Activated naive CD8-positive, alpha-beta T cell treated with anti-CD3 and anti-CD28 coated beads, Interleukin-2, amount 50 U/mL, for 24 hours (primary cell): Measurements from ENCODE around the gene SRPK1.

ENCODE experiments used
- ATAC-seq: fragments of 150-1000 bp; cut with Tn5 transposase; one replicate; pipeline ENCODE4 v1.10.0; 2021
- DNase-seq: peaks from one replicate; pipeline ENCODE4 v3.0.0; 2021
- H3K27ac Mint-ChIP-seq: one replicate; pipeline ENCODE4 v1.8.0; 2021; ENCODE audit warnings: mild to moderate bottlenecking, mixed read lengths
- H3K27me3 Mint-ChIP-seq: one replicate; pipeline ENCODE4 v1.8.0; 2021; ENCODE audit warnings: mixed read lengths
- H3K36me3 Mint-ChIP-seq: one replicate; pipeline ENCODE4 v1.8.0; 2021; ENCODE audit warnings: low read depth, mixed read lengths
- H3K4me1 Mint-ChIP-seq: one replicate; pipeline ENCODE4 v1.8.0; 2021; ENCODE audit warnings: mixed read lengths
- H3K4me3 Mint-ChIP-seq: one replicate; pipeline ENCODE4 v1.8.0; 2021; ENCODE audit warnings: mild to moderate bottlenecking, moderate library complexity, mixed read lengths
- H3K9me3 Mint-ChIP-seq: one replicate; pipeline ENCODE4 v1.8.0; 2021; ENCODE audit warnings: mixed read lengths

Gene SRPK1

DNA sequence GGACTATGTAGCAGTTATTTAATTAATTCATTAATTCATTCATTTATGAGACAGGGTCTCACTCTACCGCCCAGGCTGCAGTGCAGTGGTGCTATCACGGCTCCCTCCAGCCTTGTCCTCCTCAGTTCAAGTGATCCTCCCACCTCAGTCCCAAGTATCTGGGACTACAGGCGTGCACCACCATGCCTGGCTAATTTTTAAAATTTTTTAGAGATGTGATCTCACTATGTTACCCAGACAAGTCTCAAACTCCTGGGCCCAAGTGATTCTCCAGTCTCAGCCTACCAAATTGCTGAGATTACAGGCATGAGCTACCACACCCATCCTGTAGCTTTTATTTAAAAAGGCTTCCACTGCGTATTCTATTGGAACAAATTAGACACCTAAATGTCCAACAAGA lies 23.4 kb downstream of the SRPK1 start:
- Mint-ChIP-seq H3K27ac (no peak overlapping the region), H3K36me3 (peaks cover 49% of the 10 kb centered on the region), H3K4me3 (no peak overlapping the region), H3K9me3 (no peaks in the 10 kb centered on the region), H3K27me3 (no peaks in the 10 kb centered on the region), H3K4me1 (peaks cover 11% of the 10 kb centered on the region)
- ATAC-seq (no peak), DNase-seq (no peak)

- Mint-ChIP-seq H3K27me3 (no peaks in the 10 kb centered on the region), H3K4me3 (no peak overlapping the region), H3K36me3 (peaks cover 50% of the 10 kb centered on the region), H3K4me1 (peaks cover 11% of the 10 kb centered on the region), H3K27ac (no peak overlapping the region), H3K9me3 (no peaks in the 10 kb centered on the region)
- DNase-seq (no peak), ATAC-seq (no peak)
These were observed 23.9 kb downstream of the SRPK1 start for GRCh38 chr6:35897036-35897435.

DNA sequence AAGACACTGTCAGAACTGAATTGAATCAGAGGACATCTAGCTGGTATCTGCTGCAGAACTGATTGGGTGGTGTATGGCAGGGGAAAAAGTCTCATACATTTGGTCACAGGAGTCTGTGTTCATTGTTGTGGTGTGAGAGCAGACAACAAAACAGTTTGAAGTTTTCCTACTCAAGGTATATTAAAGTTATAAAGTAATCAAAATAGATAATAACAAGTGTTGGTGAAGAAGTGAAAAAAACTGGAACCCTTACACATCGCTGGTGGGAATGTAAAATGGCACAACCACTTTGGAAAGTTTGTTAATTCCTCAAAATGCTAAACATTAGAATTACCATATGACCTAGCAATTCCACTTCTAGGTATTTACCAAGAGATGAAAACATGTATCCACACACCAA lies 24.7 kb downstream of the SRPK1 start:
- DNase-seq (no peak), ATAC-seq (no peak)
- H3K4me3 Mint-ChIP-seq = no peak overlapping the region
- H3K36me3 Mint-ChIP-seq = peaks cover 48% of the 10 kb centered on the region
- H3K4me1 Mint-ChIP-seq = peaks cover 11% of the 10 kb centered on the region
- H3K27ac Mint-ChIP-seq = no peak overlapping the region
- no peaks in the 10 kb centered on the region for H3K9me3 Mint-ChIP-seq
- no peaks in the 10 kb centered on the region for H3K27me3 Mint-ChIP-seq

- no peak for ATAC-seq
- Mint-ChIP-seq H3K27me3 (no peaks in the 10 kb centered on the region), H3K4me1 (peaks cover 11% of the 10 kb centered on the region), H3K9me3 (no peaks in the 10 kb centered on the region), H3K4me3 (no peak overlapping the region), H3K36me3 (peaks cover 45% of the 10 kb centered on the region), H3K27ac (no peak overlapping the region)
- DNase-seq = no peak
These were observed 25.3 kb downstream of the SRPK1 start for GRCh38 chr6:35895560-35895959.

GRCh38 chr6:35894776-35895175 lies 26.1 kb downstream of the SRPK1 start:
- DNase-seq = no peak
- Mint-ChIP-seq H3K36me3 (peaks cover 43% of the 10 kb centered on the region), H3K4me3 (no peak overlapping the region), H3K4me1 (peaks cover 11% of the 10 kb centered on the region), H3K9me3 (no peaks in the 10 kb centered on the region), H3K27me3 (no peaks in the 10 kb centered on the region), H3K27ac (no peak overlapping the region)
- no peak for ATAC-seq

DNA sequence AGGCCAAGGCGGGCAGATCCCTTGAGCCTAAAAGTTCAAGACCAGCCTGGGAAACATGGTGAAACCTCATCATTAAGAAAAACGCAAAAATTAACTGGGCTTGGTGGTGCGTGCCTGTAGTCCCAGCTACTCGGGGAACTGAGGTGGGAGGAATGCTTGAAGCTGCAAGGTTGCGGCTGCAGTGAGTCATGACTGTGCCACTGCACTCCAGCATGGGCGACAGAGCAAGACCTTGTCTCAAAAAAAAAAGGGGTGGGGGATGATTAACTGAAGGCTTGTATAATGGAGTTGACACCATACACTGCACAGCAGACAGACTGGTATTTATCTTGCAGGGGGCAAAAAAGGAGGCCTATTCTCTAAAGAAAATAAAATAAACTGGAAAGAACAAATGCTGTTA lies 27.7 kb downstream of the SRPK1 start:
- Mint-ChIP-seq H3K4me3 (no peak overlapping the region), H3K36me3 (peaks cover 43% of the 10 kb centered on the region), H3K9me3 (no peaks in the 10 kb centered on the region), H3K27me3 (no peaks in the 10 kb centered on the region), H3K4me1 (peaks cover 9% of the 10 kb centered on the region), H3K27ac (no peak overlapping the region)
- DNase-seq (no peak), ATAC-seq (no peak)

DNA sequence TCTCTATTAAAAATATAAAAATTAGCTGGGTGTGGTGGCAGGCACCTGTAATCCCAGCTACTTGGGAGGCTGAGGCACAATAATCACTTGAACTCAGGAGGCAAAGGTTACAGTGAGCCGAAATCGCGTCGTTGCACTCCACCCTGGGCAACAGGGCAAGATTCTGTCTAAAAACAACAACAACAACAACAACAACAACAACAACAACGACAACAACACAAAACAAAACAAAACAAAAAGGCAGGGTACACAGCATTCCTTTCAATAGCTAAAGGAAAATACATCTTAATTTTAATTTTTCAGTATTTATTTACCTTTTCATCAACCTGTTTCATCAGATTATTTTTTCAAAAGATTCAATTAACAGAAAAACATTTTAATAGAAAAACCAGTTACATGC lies 28.4 kb downstream of the SRPK1 start:
- H3K27ac Mint-ChIP-seq = no peak overlapping the region
- H3K4me1 Mint-ChIP-seq = peaks cover 9% of the 10 kb centered on the region
- DNase-seq = no peak
- ATAC-seq = no peak
- peaks cover 49% of the 10 kb centered on the region for H3K36me3 Mint-ChIP-seq
- H3K4me3 Mint-ChIP-seq = no peak overlapping the region
- no peaks in the 10 kb centered on the region for H3K27me3 Mint-ChIP-seq
- H3K9me3 Mint-ChIP-seq = no peaks in the 10 kb centered on the region

DNA sequence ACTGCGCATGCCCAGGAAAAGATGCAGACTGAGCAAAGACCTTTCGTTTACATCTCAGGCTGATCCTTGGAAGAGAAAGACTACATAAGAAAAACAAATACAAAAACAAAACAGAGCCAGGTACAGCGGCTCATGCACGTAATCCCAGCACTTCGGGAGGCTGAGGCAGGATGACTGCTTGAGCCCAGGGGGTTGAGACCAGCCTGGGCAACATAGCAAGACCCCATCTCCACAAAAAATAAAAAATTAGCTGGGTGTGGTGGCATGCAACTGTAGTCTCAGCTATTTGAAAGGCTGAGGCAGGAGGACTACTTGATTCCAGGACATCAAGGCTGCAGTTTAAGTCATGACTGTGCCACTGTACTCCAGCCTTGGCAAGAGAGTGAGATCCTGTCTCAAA lies 41.7 kb downstream of the SRPK1 start:
- Mint-ChIP-seq H3K27me3 (no peaks in the 10 kb centered on the region), H3K4me3 (no peak overlapping the region), H3K36me3 (peaks cover 81% of the 10 kb centered on the region), H3K4me1 (no peaks in the 10 kb centered on the region), H3K27ac (no peak overlapping the region), H3K9me3 (peaks cover 22% of the 10 kb centered on the region)
- DNase-seq (no peak), ATAC-seq (no peak)

- Mint-ChIP-seq H3K36me3 (peaks cover 73% of the 10 kb centered on the region), H3K4me3 (no peak overlapping the region), H3K4me1 (no peaks in the 10 kb centered on the region), H3K9me3 (peaks cover 20% of the 10 kb centered on the region), H3K27ac (no peak overlapping the region), H3K27me3 (no peaks in the 10 kb centered on the region)
- no peak for DNase-seq
- no peak for ATAC-seq
These were observed 44.0 kb downstream of the SRPK1 start for GRCh38 chr6:35876902-35877301.

DNA sequence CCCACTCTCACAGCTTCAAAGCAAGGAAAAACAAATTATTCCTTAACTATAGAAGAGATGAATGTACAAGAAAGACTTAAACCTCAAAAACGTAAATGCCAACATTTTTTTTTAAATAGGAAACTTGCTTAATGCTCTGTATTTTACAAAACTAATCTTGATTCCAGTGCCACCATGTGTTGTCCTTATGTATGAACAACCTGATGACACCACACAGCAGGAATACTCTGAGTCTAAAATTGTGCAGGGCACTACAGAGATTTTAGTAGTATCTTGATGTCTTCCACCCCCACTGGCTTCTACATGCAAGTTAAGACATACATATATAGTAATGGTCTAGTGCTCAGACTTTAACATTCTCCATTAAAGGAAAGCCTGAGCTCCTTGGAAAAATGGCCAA lies 46.2 kb downstream of the SRPK1 start:
- ATAC-seq = no peak
- Mint-ChIP-seq H3K27ac (no peak overlapping the region), H3K4me1 (no peaks in the 10 kb centered on the region), H3K9me3 (peaks cover under 1% of the 10 kb centered on the region), H3K27me3 (no peaks in the 10 kb centered on the region), H3K4me3 (no peak overlapping the region), H3K36me3 (peaks cover 63% of the 10 kb centered on the region)
- no peak for DNase-seq

DNA sequence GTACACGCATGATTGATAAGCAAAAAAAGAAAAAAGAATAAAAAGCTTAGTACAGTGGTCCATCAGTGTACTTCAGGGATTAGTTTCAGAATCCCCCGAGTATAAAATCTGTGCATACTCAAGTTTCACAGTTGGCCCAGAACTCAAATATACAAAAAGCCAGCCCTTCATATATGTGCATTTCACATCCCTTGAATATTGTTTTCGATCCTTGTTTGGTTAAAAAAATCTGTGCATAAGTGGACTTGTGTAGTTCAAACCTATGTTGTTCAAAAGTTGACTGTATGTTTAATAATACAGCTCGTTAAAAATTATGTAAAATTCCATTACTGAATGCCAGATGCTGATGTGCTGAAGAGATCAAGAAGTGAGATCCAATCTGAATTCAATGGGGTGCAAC lies 61.5 kb downstream of the SRPK1 start:
- Mint-ChIP-seq H3K4me1 (no peaks in the 10 kb centered on the region), H3K9me3 (no peaks in the 10 kb centered on the region), H3K27ac (no peak overlapping the region), H3K36me3 (peaks cover 80% of the 10 kb centered on the region), H3K4me3 (no peak overlapping the region), H3K27me3 (no peaks in the 10 kb centered on the region)
- no peak for ATAC-seq
- DNase-seq = no peak

DNA sequence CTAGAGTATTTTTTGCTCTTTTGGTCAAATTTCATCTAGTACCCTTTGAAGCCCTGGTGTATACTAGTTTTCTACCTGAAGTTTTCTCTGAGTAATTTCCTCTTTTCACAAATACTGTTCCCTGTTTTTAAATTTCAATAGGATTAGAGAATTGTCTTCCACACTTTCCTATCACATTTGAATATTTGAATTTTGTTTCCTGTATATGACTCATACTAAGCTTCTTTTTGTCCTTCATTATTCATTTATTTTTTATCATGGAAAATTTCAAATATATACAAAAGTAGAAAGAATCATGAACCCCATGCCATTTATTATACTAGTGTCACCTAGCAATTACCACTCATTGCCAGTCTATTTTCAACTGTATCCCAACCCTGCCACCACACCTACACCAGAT lies 63.0 kb downstream of the SRPK1 start:
- H3K27ac Mint-ChIP-seq = no peak overlapping the region
- no peak overlapping the region for H3K4me3 Mint-ChIP-seq
- ATAC-seq = no peak
- no peak for DNase-seq
- no peaks in the 10 kb centered on the region for H3K9me3 Mint-ChIP-seq
- H3K4me1 Mint-ChIP-seq = no peaks in the 10 kb centered on the region
- H3K36me3 Mint-ChIP-seq = peaks cover 81% of the 10 kb centered on the region
- H3K27me3 Mint-ChIP-seq = no peaks in the 10 kb centered on the region

DNA sequence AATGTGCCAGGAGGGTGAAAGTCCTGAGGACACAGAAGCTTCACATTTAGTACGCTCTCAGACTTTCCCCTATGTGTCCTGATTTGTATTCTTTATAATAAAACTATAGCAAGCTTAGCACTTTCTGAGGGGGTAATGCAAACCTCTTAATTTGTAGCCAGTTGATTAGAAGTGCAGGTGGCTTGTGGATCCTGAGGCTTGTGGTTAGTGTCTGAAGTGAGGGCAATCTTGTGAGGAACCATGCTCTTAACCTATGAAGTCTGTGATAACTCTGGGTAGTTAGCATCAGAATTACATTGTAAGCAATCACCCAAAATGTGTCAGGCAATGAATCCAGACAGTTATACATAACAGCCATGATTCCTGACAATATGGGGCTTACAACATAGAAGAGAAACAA lies 64.6 kb downstream of the SRPK1 start:
- H3K27ac Mint-ChIP-seq = no peak overlapping the region
- no peaks in the 10 kb centered on the region for H3K4me1 Mint-ChIP-seq
- DNase-seq (no peak), ATAC-seq (no peak)
- H3K36me3 Mint-ChIP-seq = peaks cover 79% of the 10 kb centered on the region
- H3K27me3 Mint-ChIP-seq = no peaks in the 10 kb centered on the region
- H3K9me3 Mint-ChIP-seq = no peaks in the 10 kb centered on the region
- H3K4me3 Mint-ChIP-seq = no peak overlapping the region

- DNase-seq (no peak), ATAC-seq (no peak)
- no peaks in the 10 kb centered on the region for H3K4me1 Mint-ChIP-seq
- H3K27ac Mint-ChIP-seq = no peak overlapping the region
- no peaks in the 10 kb centered on the region for H3K27me3 Mint-ChIP-seq
- peaks cover 3% of the 10 kb centered on the region for H3K9me3 Mint-ChIP-seq
- H3K36me3 Mint-ChIP-seq = peaks cover 80% of the 10 kb centered on the region
- H3K4me3 Mint-ChIP-seq = no peak overlapping the region
These were observed 67.9 kb downstream of the SRPK1 start for GRCh38 chr6:35852994-35853393.

GRCh38 chr6:35850208-35850607 lies 70.7 kb downstream of the SRPK1 start:
- H3K4me3 Mint-ChIP-seq = no peak overlapping the region
- no peaks in the 10 kb centered on the region for H3K4me1 Mint-ChIP-seq
- peaks cover 72% of the 10 kb centered on the region for H3K36me3 Mint-ChIP-seq
- DNase-seq (no peak), ATAC-seq (no peak)
- H3K9me3 Mint-ChIP-seq = peaks cover 3% of the 10 kb centered on the region
- no peak overlapping the region for H3K27ac Mint-ChIP-seq
- no peaks in the 10 kb centered on the region for H3K27me3 Mint-ChIP-seq

DNA sequence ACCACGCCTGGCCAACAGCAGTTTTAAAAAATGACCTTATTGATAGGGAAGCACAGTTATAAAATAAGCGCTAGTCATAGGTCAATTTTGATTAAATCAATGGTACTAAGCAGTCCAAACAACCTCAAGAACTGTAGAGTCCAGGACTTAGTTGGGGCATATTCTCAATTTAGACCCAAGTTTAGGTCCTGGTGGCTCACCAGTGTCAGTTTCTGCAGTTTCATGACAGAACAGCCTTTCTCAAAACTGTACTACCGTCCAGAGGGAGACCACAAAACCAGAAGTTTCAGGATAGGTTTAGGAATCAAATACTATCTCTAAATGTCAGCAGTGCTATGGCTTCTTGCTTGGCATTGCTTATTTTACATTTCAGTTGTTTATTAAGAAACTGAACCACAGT lies 76.6 kb downstream of the SRPK1 start:
- Mint-ChIP-seq H3K27ac (no peak overlapping the region), H3K4me1 (no peaks in the 10 kb centered on the region), H3K36me3 (peaks cover 67% of the 10 kb centered on the region), H3K27me3 (no peaks in the 10 kb centered on the region), H3K4me3 (no peak overlapping the region), H3K9me3 (peaks cover 3% of the 10 kb centered on the region)
- ATAC-seq = no peak
- DNase-seq = no peak
